GM12872 (cell line): ENCODE results near the gene HSFX2.

Source experiments
- TF ChIP-seq, protein P1 (sequence below): IDR thresholded peaks from 3 replicates; pipeline ENCODE4 v1.5.1; 2011; ENCODE audit warnings: low read depth, mild to moderate bottlenecking, low read length, moderate library complexity; ENCODE audit not compliant: insufficient read depth

The HSFX2 gene

DNA sequence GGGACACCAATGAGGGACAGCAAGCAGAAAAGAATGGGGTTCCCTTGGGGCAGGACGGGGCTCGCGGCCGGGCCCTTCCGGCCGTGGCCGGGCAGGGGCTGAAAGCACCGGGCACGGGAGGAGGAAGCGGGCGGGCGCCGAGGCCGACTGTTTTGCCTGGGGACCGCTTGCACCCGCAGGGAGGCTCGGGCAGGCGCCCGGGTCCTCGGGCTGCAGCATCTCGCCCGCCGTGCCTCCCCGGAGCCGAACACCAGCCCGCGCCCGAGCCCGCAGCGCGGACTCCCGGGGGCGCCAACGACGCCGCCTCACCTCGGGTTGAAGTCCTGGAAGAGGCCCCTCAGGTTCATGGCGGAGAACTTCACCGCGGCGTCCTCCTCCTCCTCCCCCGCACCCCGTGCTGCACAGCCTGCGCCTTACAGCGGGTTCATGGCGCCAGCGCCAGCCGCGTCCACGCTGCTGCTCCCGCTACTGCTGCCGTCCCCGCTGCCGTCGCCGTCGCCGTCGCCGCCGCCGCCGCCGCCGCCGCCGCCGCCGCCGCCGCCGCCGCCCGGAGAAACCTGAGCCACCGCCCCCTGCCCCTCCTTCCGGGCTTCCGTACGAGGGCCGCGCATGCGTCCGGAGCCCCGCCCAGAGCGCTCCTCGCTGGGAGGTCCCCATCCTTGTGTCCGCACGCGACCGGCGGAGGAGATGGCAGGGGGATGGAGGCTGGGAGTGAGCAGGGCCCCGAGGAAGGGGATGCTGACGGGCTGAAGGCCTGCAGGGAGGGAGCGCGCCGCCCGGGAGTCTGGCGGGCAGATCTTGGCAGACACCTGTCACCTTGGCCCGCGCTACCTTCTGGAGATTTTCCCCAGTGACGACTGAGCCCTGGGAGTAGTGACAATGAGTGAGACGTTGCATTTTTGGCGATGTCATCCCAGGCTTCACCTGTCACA lies 36.4 kb upstream of the HSFX2 start, which contains the start of gene TMEM185A:
TMEM185A (minus strand) TSS at position 559 of the 932 bp plus-strand sequence; CDS start at position 347, 212 bp downstream.
- TF ChIP-seq, protein P1, sequence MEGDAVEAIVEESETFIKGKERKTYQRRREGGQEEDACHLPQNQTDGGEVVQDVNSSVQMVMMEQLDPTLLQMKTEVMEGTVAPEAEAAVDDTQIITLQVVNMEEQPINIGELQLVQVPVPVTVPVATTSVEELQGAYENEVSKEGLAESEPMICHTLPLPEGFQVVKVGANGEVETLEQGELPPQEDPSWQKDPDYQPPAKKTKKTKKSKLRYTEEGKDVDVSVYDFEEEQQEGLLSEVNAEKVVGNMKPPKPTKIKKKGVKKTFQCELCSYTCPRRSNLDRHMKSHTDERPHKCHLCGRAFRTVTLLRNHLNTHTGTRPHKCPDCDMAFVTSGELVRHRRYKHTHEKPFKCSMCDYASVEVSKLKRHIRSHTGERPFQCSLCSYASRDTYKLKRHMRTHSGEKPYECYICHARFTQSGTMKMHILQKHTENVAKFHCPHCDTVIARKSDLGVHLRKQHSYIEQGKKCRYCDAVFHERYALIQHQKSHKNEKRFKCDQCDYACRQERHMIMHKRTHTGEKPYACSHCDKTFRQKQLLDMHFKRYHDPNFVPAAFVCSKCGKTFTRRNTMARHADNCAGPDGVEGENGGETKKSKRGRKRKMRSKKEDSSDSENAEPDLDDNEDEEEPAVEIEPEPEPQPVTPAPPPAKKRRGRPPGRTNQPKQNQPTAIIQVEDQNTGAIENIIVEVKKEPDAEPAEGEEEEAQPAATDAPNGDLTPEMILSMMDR: no peak

DNA sequence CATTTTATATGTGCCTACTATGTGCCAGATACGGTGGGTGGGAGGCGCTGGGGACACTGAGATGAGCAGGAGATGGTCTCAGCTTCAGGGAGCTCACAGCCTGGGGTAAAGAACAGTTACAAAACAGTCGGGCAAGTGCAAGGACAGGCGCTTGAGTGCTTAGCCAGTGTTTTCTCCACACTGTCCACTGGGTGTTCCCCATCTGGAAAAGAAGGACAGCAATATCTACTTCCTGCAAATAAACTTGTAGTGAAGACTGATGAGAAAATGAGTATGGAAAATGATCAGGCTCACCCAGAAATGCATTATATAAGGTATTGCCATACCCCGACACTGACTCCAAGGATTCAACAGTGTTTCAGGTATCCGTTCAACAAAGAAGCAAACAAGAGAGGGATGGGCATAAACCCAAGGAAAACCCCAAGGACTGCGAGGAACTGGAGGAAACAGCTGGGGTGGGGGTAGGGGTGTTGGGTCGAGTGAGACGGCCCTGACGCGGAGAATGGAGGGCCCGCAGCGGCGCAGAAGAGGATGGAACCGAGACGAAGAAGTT lies 35.6 kb upstream of the HSFX2 start:
- TF ChIP-seq, protein P1: no peak

DNA sequence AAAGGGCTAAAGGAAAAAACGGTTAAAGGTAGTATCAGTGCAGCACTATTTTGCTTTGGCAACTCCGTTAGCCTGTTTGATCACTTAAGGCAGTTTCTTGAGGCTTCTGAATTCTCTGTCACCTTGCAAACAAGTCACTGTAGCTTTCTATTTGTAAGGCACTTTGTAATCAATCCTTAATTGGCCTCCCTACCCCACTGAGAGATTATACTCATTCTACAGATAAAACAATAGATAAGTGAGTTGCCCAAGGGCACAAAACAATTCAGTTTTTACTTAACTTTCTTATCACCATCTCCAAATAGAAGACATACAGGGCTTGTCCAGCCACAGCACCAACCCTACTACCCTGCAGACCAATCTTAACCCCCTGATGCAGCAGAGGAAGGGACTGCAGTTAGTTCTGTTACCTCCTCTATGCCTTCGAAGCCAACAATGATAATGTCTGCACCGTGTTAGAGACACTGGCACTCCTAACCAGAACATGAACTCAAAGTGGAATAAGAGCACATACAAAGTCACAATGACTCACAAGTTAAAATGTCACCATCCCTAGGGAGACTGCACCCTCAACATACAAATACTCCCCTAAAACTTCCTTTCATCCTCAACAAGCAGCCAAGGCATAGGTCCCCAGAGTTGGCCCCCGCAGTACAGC lies 34.7 kb upstream of the HSFX2 start:
- TF ChIP-seq, protein P1: no peak

DNA sequence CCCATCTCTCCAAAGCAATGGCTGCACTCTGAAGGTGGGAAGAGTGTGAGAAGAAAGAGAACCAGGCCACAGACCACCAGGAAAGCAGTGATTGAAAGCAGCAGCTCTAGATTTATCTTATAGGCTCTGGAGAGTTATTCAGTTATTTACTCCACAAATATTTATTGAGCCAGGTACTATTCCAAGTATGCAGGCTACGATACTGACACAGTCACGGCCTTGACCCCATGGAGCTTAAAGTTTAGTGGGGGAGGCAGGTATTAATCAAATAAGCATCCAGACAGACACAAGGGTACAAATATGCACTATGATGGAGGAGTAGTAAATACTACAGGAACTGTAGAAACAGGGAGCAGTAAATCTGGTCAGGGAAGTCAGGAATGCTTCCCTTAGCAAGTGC lies 33.7 kb upstream of the HSFX2 start:
- TF ChIP-seq, protein P1: no peak

DNA sequence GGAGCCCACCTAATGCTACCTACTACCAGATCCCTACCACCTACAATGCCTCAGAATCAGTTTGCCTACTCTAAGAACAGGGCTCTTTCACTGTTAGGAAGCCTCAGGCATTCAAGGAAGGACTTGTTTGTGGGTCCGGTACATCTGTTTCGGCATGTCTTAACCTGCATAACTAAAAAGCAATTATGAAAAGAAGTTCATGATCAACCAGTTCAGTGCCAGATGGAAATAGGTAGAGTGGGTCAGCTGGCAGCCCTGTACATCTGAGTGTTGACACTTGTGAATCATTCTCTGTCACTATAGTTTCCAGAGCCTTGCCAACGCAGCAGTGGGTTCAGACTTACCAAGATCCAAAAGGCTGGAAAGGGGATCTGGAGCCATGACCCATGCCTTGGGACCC lies 33.2 kb upstream of the HSFX2 start:
- TF ChIP-seq, protein P1: no peak

DNA sequence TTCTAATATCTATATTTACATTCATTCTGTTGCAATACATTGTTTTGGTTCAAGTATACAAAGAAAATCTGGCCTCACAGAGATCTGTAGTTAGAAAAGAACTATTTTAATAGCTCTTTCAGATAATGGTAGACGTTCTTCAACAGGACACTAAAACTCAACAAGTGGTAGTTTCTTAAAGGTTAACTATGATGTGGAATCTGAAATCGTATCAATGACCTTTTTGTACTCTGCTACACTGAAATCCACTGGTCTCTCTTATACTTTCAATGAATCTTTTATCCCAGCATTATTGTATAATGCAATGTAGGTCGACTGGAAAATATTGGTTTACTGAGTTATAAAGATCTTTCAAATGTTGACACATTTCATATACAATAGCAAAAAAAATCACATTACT lies 23.8 kb upstream of the HSFX2 start:
- TF ChIP-seq, protein P1: no peak

DNA sequence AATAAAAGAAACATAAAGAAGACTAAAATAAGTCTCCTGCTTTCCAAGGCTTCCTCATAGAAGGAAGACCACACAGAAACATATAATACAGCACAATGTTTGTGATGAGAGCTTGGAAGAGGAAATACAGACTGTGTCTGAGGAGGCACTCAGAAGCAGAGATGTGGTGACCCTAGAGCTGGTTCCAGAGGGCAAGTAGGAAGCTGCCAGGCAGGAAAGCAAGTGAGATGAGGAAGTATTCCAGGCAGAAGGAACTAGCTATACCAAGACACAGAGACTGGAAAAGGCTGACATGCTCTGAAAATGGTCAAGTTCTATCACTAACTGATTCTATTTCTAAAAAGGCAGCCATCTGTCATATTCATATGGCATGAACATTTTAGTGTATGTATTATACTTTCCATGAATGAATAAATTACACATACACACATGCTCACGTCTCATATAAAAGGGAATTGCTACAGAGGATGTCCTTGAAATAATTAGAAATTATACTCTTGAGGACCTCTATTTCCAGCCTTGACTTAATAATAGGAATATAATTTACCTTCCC lies 16.6 kb upstream of the HSFX2 start:
- TF ChIP-seq, protein P1: no peak
